Panc1 (cell line): Measurements from ENCODE around the gene FLG2.
"Not testable (repeated sequence)": the region's sequence is repeated elsewhere in the genome, so short reads cannot be mapped to it uniquely, and the experiment has no call there.

ENCODE experiments used
- TCF7L2 ChIP-seq: IDR thresholded peaks from 2 replicates; pipeline ENCODE4 v1.6.1; 2011; ENCODE audit warnings: mild to moderate bottlenecking, low read depth, low read length, inconsistent platforms
- TF ChIP-seq, protein P1 (sequence below): fragments of 450-650 bp; IDR thresholded peaks from 2 replicates; pipeline ENCODE4 v1.5.1; 2017; ENCODE audit warnings: mild to moderate bottlenecking

DNA sequence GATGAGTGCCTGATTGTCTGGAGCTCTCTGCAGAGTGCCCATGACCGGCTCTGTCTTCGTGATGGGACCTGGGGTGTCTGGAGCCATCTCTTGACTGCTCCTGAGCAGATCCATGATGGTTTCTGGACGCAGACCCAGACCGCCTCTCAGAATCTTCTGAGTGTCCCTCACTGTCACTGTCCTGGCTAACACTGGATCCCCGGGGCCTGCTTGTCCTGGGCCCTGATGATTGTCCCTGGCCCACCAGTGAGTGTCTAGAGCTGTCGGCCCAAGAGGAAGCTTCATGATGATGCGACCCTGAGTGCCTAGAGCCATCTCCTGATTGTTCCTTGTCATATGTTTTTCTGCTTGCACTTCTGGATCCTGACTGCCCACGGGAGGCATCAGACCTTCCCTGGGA lies 51.8 kb downstream of the FLG2 start:
- TF ChIP-seq, protein P1, sequence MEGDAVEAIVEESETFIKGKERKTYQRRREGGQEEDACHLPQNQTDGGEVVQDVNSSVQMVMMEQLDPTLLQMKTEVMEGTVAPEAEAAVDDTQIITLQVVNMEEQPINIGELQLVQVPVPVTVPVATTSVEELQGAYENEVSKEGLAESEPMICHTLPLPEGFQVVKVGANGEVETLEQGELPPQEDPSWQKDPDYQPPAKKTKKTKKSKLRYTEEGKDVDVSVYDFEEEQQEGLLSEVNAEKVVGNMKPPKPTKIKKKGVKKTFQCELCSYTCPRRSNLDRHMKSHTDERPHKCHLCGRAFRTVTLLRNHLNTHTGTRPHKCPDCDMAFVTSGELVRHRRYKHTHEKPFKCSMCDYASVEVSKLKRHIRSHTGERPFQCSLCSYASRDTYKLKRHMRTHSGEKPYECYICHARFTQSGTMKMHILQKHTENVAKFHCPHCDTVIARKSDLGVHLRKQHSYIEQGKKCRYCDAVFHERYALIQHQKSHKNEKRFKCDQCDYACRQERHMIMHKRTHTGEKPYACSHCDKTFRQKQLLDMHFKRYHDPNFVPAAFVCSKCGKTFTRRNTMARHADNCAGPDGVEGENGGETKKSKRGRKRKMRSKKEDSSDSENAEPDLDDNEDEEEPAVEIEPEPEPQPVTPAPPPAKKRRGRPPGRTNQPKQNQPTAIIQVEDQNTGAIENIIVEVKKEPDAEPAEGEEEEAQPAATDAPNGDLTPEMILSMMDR: not testable (repeated sequence)
- not testable (repeated sequence) for TF ChIP-seq TCF7L2
